Neutrophil (primary cell): ENCODE results near the gene MCRIP1.

Source experiments
- H3K27ac ChIP-seq: fragments of 200-600 bp; sonication (generic); 2 replicates; pipeline ENCODE4 v1.5.1; 2016; ENCODE audit warnings: mild to moderate bottlenecking, moderate library complexity
- H3K27me3 ChIP-seq: fragments of 200-600 bp; sonication (generic); 2 replicates; pipeline ENCODE4 v1.6.0; 2016; ENCODE audit warnings: mild to moderate bottlenecking
- H3K36me3 ChIP-seq: fragments of 200-600 bp; sonication (generic); 2 replicates; pipeline ENCODE4 v1.5.1; 2017
- H3K4me1 ChIP-seq, 2 experiments: fragments of 200-600 bp in 1 of 2; sonication (generic) in 1 of 2; 1 replicate in 1 of 2; 2 replicates in 1 of 2; pipeline versions ENCODE4 v1.5.1 to v1.6.1; 2013 to 2016; ENCODE audit warnings: low read depth in 1 of 2, low read length in 1 of 2, mild to moderate bottlenecking in 1 of 2, moderate library complexity in 1 of 2; ENCODE audit not compliant: control insufficient read depth in 1 of 2, insufficient read depth in 1 of 2
- H3K4me3 ChIP-seq, 2 experiments: fragments of 200-600 bp in 1 of 2; sonication (generic) in 1 of 2; 1 replicate in 1 of 2; 2 replicates in 1 of 2; pipeline ENCODE4 v1.5.1; 2013 to 2016; ENCODE audit warnings: low read depth in 1 of 2, low read length in 1 of 2, mild to moderate bottlenecking in 1 of 2, moderate library complexity in 1 of 2
- H3K9me3 ChIP-seq: fragments of 200-600 bp; sonication (generic); 2 replicates; pipeline ENCODE4 v1.5.1; 2016
- TF ChIP-seq, protein P1 (sequence below): fragments of 200-600 bp; sonication (generic); IDR thresholded peaks from 2 replicates; pipeline ENCODE4 v1.5.1; 2016; ENCODE audit warnings: antibody characterized with exemption

The MCRIP1 gene

DNA sequence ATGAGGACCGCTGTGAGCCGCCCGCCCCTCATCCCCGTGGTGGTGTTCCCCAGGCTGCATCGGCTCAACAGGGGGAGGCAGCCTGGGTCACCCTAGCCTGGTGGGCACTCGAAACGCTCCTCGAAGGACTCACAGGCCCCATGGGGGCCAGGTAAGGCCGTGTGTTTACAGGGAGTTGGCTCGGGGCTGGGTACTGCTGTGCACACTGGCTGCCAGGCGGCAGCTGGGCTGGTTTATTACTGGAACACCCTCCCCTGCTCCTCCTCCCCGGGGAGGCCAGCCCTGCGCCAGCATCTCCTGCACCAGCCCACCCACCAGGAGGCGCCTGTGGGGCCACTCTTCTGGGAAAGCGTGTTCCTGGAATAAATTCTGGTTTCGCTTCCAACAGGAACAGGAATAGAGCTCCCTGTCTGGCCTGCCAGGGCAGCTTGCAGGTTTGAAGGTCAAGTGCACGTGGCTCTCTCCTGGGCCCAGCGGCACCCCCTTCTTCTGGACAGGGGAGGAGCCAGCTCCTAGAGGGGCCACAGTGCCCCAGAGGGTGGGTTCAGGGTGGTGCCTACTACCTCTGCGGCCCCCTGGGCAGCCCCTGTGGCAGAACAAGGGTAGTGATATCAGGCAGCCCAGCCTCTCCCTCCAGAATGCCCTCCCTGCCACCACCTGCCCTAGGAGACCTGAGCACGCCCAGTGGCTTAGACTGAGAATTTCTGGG lies 11.3 kb downstream of the MCRIP1 start:
- Histone ChIP-seq H3K27me3 (no peaks in the 10 kb centered on the region), H3K9me3 (no peaks in the 10 kb centered on the region), H3K4me3 (no peak overlapping the region), H3K27ac (no peak overlapping the region), H3K4me1 (peaks cover 18 to 20% of the 10 kb centered on the region in 2 experiments), H3K36me3 (peaks cover 31% of the 10 kb centered on the region)
- TF ChIP-seq, protein P1, sequence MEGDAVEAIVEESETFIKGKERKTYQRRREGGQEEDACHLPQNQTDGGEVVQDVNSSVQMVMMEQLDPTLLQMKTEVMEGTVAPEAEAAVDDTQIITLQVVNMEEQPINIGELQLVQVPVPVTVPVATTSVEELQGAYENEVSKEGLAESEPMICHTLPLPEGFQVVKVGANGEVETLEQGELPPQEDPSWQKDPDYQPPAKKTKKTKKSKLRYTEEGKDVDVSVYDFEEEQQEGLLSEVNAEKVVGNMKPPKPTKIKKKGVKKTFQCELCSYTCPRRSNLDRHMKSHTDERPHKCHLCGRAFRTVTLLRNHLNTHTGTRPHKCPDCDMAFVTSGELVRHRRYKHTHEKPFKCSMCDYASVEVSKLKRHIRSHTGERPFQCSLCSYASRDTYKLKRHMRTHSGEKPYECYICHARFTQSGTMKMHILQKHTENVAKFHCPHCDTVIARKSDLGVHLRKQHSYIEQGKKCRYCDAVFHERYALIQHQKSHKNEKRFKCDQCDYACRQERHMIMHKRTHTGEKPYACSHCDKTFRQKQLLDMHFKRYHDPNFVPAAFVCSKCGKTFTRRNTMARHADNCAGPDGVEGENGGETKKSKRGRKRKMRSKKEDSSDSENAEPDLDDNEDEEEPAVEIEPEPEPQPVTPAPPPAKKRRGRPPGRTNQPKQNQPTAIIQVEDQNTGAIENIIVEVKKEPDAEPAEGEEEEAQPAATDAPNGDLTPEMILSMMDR = no peak

DNA sequence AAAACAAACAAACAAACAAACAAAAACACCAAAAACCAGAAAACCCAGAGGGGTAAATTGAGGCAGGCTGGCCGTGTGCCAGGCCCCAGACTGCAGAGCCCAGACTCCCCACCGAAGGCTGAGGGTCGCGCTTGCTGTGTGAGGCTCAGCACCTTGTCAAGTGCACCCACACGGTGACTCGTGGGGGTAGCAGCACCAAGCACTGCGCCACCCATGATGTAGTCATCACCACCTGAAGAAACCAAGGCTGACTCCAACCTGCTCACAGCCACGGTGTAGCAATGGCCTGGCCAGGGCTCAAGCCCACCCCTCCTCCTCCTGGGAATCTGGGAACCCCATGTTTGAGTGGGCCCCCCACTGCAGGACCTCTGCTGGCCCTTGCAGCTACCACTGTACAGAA lies 11.9 kb downstream of the MCRIP1 start:
- Histone ChIP-seq H3K36me3 (peaks cover 31% of the 10 kb centered on the region), H3K4me1 (peaks cover 17 to 18% of the 10 kb centered on the region in 2 experiments), H3K27ac (no peak overlapping the region), H3K27me3 (no peaks in the 10 kb centered on the region), H3K9me3 (no peaks in the 10 kb centered on the region), H3K4me3 (no peak overlapping the region)
- TF ChIP-seq, protein P1 = no peak

GRCh38 chr17:81819708-81820107 lies 13.4 kb downstream of the MCRIP1 start:
- Histone ChIP-seq H3K36me3 (peaks cover 31% of the 10 kb centered on the region), H3K27ac (no peak overlapping the region), H3K4me3 (no peak overlapping the region), H3K4me1 (peaks cover 10 to 13% of the 10 kb centered on the region in 2 experiments), H3K27me3 (no peaks in the 10 kb centered on the region), H3K9me3 (no peaks in the 10 kb centered on the region)
- TF ChIP-seq, protein P1 = no peak

GRCh38 chr17:81817758-81818147 lies 15.3 kb downstream of the MCRIP1 start:
- no peaks in the 10 kb centered on the region for H3K27me3 ChIP-seq
- peaks cover 10 to 13% of the 10 kb centered on the region in 2 experiments for H3K4me1 ChIP-seq
- H3K9me3 ChIP-seq = no peaks in the 10 kb centered on the region
- H3K4me3 ChIP-seq = no peak overlapping the region
- TF ChIP-seq, protein P1 = no peak
- H3K36me3 ChIP-seq = peaks cover 13% of the 10 kb centered on the region
- no peak overlapping the region for H3K27ac ChIP-seq

DNA sequence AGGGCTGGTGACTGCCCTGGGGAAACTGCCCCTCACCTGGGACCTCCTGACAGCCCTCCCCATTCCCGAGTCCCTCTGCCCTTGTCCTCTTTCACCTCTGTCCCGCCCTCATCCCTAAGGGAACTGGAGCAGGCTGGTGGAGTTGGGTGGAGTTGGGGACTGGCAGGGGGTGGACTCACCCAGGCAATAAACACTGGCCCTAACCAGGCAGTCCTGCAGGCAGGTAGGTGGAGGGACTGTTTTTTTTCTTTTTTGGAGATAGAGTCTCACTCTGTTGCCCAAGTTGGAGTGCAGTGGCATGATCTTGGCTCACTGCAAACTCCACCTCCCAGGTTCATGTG lies 17.5 kb downstream of the MCRIP1 start:
- H3K9me3 ChIP-seq = no peaks in the 10 kb centered on the region
- H3K27ac ChIP-seq = no peak overlapping the region
- H3K4me3 ChIP-seq = no peak overlapping the region
- H3K4me1 ChIP-seq = peaks cover 10 to 11% of the 10 kb centered on the region in 2 experiments
- TF ChIP-seq, protein P1 = no peak
- H3K27me3 ChIP-seq = peaks cover 13% of the 10 kb centered on the region
- no peaks in the 10 kb centered on the region for H3K36me3 ChIP-seq
